ENCODE measurements around the gene TXNDC11.

DNA sequence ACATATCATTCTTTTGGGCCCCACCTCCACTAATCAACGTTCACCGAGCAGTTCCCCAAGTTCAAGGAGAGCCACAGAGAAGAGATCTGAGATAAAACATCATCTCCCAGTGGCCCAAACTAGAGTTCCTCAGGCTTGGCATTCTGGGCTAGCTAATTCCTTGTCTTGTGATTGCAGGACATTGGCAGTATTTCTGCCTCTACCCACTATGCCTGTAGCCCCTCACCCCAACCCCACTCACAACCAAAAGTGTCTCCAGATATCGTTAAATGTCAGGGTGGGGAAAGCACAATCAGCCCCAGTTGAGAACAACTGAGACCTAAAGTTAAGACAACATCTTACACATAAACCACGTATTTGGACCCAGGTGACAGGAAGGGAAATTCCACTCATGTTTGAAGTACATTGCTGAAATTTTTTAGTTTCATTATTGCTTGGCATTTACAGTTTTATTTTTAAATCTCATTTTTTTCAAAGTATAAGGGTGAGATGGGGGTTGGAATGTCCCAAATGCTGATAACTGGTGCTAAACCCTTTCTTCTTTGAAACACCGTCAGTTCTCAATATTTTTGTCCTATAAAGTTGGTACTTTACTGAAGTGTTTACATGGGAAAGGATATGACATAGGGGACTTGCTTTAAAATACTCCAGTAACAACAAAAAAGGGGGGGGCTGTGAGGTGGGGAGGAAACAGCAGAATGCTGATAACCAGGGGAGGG is 40.8 kb upstream of the TXNDC11 start:
- TF ChIP-seq SUZ12 (IDR thresholded peaks at IDR 0.05; ENCODE audit: extremely low read depth, insufficient read depth, insufficient read length): no peak
- no peak for TF ChIP-seq ZNF274 (IDR thresholded peaks at IDR 0.05; ENCODE audit: low read depth, low read length)
